Measurements from ENCODE around the gene RPTOR.

- TF ChIP-seq CTCF (IDR thresholded peaks at IDR 0.05) (no peak), POLR2AphosphoS5 (IDR thresholded peaks at IDR 0.05; ENCODE audit: low read depth, low read length) (no peak)
Observed at GRCh38 chr17:80668375-80669148, 123.9 kb downstream of the RPTOR start.
